Nephron progenitor cell (in vitro differentiated cells): ENCODE measurements around the gene GZF1.

ENCODE experiments used
- DNase-seq: peaks from one replicate; pipeline ENCODE4 v3.0.0; 2021
- H3K27ac Mint-ChIP-seq: 2 replicates; pipeline ENCODE4 v1.8.0; 2021; ENCODE audit warnings: mild to moderate bottlenecking, moderate library complexity, mixed read lengths
- H3K27me3 Mint-ChIP-seq: 2 replicates; pipeline ENCODE4 v1.8.0; 2021; ENCODE audit warnings: mild to moderate bottlenecking, low read depth, mixed read lengths; ENCODE audit not compliant: poor library complexity
- H3K36me3 Mint-ChIP-seq: 2 replicates; pipeline ENCODE4 v1.8.0; 2021; ENCODE audit warnings: low read depth, mixed read lengths
- H3K4me1 Mint-ChIP-seq: 2 replicates; pipeline ENCODE4 v1.8.0; 2021; ENCODE audit warnings: mixed read lengths
- H3K4me3 Mint-ChIP-seq: 2 replicates; pipeline ENCODE4 v1.8.0; 2021; ENCODE audit warnings: mild to moderate bottlenecking, moderate library complexity, mixed read lengths
- H3K9me3 Mint-ChIP-seq: 2 replicates; pipeline ENCODE4 v1.8.0; 2021; ENCODE audit warnings: mild to moderate bottlenecking, moderate library complexity, mixed read lengths
- TF ChIP-seq, protein P1 (sequence below): fragments of 200-600 bp; sonication (generic); IDR thresholded peaks from 2 replicates; pipeline ENCODE4 v1.5.0; 2021; ENCODE audit warnings: antibody characterized with exemption

The GZF1 gene

DNA sequence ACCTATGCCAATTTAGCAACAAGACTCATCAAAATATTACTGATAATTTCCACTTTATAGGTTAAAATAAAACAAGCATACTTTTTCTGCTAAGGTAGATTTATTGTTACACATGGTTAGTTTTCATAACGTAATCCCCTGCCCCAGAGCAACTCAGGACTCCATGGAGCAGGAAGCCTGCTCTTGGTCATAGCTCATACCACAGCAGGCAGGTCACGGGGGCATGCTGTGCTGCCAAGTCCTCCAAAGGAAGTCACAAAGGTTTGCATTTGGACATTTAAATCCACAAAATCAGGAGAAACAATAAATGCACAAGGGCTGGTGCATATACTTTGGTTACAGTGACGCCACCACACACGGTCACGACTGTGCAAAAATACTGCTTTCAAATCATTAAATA lies 12.5 kb downstream of the GZF1 start:
- Mint-ChIP-seq H3K27me3 (no peaks in the 10 kb centered on the region), H3K27ac (no peak overlapping the region), H3K36me3 (peaks cover 71% of the 10 kb centered on the region), H3K4me3 (no peak overlapping the region), H3K9me3 (no peaks in the 10 kb centered on the region), H3K4me1 (no peaks in the 10 kb centered on the region)
- TF ChIP-seq, protein P1, sequence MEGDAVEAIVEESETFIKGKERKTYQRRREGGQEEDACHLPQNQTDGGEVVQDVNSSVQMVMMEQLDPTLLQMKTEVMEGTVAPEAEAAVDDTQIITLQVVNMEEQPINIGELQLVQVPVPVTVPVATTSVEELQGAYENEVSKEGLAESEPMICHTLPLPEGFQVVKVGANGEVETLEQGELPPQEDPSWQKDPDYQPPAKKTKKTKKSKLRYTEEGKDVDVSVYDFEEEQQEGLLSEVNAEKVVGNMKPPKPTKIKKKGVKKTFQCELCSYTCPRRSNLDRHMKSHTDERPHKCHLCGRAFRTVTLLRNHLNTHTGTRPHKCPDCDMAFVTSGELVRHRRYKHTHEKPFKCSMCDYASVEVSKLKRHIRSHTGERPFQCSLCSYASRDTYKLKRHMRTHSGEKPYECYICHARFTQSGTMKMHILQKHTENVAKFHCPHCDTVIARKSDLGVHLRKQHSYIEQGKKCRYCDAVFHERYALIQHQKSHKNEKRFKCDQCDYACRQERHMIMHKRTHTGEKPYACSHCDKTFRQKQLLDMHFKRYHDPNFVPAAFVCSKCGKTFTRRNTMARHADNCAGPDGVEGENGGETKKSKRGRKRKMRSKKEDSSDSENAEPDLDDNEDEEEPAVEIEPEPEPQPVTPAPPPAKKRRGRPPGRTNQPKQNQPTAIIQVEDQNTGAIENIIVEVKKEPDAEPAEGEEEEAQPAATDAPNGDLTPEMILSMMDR: no peak
- DNase-seq: no peak

DNA sequence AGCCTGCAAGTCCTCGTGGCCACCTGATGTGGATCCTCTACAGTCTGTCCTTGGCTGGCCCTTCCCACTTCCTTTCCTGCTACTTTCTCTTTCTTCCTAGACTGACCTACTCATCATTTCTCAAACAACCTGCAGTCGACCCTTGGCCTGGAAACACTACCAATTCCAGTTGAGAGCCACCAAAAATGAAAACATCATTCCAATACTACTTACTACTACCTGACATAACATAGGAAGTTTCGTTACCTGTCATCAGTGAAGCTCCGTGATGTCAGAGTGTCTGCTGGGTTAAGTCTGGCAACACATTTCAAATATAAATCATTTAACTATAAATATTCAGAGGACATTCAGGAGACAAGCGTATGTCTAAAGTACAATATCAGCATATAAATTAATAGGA lies 13.8 kb downstream of the GZF1 start:
- DNase-seq: no peak
- H3K27me3 Mint-ChIP-seq: no peaks in the 10 kb centered on the region
- H3K9me3 Mint-ChIP-seq: no peaks in the 10 kb centered on the region
- TF ChIP-seq, protein P1: no peak
- peaks cover 74% of the 10 kb centered on the region for H3K36me3 Mint-ChIP-seq
- no peaks in the 10 kb centered on the region for H3K4me1 Mint-ChIP-seq
- no peak overlapping the region for H3K27ac Mint-ChIP-seq
- no peak overlapping the region for H3K4me3 Mint-ChIP-seq

DNA sequence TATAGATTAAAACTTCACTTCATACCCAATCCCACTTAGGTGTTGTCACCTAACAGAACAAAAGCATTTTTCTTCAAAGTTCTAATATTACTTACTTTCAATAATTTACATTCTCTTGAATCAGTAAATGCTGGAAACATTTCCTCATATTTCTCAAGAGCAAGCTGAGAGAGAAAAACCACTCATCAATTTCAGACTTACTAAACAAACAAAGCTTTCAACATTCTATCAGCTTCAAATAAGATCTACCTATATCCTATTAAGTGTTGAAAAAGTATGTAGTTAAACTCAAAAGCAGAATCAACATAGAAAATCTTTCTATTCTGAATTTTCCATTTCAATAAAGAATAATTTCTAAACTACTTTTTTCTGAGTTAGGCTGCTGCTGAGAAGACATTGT lies 17.8 kb downstream of the GZF1 start:
- no peak overlapping the region for H3K27ac Mint-ChIP-seq
- H3K4me1 Mint-ChIP-seq: no peaks in the 10 kb centered on the region
- TF ChIP-seq, protein P1: no peak
- H3K4me3 Mint-ChIP-seq: no peak overlapping the region
- peaks cover 89% of the 10 kb centered on the region for H3K36me3 Mint-ChIP-seq
- H3K9me3 Mint-ChIP-seq: peaks cover 15% of the 10 kb centered on the region
- no peak for DNase-seq
- no peaks in the 10 kb centered on the region for H3K27me3 Mint-ChIP-seq

DNA sequence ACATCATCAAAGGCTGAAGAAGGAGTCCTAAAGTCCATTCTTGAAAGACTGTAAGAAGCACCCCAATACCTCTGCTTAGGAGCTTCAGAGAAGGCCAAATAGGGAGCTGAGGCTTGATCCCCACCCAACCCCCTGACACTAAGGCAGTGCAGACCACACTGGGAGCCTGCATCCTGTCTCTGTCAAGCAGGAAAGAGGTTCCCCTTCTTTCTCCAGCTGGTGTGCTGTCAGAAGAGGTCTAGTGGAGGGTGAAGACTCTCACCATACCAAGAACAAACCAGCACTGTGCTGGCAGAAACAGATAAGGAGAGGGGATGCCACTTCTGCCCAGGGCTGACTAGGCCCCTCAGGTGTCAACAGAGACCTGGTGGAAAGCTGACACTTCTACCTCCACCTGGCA lies 19.9 kb downstream of the GZF1 start:
- Mint-ChIP-seq H3K27ac (no peak overlapping the region), H3K27me3 (no peaks in the 10 kb centered on the region), H3K36me3 (peaks cover 89% of the 10 kb centered on the region), H3K4me1 (no peaks in the 10 kb centered on the region), H3K9me3 (peaks cover 15% of the 10 kb centered on the region), H3K4me3 (no peak overlapping the region)
- DNase-seq: no peak
- TF ChIP-seq, protein P1: no peak

DNA sequence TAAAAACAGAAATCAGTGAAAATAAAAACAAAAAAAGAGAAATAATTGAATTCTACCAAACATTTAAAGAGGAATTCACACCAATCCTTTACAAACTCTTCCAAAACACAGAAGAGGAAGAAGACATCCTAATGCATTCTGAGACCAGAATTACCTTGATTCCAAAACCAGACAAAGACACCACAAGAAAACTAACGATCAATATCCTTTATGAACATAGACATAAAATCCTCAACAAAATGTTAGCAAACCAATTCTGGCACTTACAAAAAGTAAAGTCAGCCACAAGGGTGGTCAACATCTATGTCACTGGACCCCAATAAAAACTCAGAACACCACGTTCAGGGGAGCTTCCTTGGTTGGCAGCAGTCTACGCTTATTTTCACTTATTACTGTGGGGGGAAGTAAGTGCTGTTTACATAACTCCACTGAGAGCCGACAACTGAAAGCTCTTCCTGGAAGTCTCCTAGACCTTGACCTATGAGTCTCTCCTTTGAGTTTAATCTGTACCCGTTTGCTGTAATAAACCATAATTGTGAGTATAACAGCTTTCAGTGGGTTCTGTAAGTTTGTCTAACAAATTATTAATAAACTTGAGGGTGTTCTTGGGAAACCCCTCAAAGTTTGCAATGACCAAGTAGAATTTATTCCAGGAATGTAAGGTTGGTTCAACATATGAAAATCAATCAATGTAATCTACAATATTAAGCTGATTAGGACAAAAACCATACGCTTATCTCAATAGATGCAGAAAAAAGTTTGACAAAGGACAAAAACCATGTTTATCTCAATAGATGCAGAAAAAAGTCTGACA lies 24.5 kb downstream of the GZF1 start:
- H3K36me3 Mint-ChIP-seq: peaks cover 93% of the 10 kb centered on the region
- no peak for DNase-seq
- peaks cover 15% of the 10 kb centered on the region for H3K9me3 Mint-ChIP-seq
- H3K4me1 Mint-ChIP-seq: no peaks in the 10 kb centered on the region
- no peaks in the 10 kb centered on the region for H3K27me3 Mint-ChIP-seq
- TF ChIP-seq, protein P1: no peak
- H3K27ac Mint-ChIP-seq: peak overlapping the region; percentile 68
- no peak overlapping the region for H3K4me3 Mint-ChIP-seq

DNA sequence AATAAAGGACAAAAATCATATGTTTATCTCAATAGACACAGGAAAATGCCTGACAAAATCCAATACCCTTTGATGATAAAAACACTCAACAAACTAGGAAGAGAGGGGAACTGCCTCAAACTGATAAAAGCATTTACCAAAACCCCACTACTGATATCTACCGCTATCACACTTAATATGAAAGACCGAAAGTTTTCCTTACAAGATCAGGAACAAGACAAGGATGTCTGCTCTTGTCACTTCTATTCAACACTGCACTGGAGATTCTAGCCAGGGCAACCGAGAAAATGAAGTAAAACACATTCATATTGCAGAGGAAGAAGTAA lies 25.1 kb downstream of the GZF1 start:
- Mint-ChIP-seq H3K36me3 (peaks cover 93% of the 10 kb centered on the region), H3K4me3 (no peak overlapping the region), H3K9me3 (peaks cover 15% of the 10 kb centered on the region), H3K4me1 (no peaks in the 10 kb centered on the region), H3K27me3 (no peaks in the 10 kb centered on the region), H3K27ac (no peak overlapping the region)
- DNase-seq: no peak
- TF ChIP-seq, protein P1: no peak
